SJSA1 (cell line): ENCODE data around the gene GPX5. TPM values are rescaled to one million over a fixed set of nuclear protein-coding genes. Genes with fewer than 3 reads are reported as not detected.
A peak's percentile ranks its signal among the peaks of the same experiment; 100 is the strongest.
"Not testable (repeated sequence)": the region's sequence is repeated elsewhere in the genome, so short reads cannot be mapped to it uniquely, and the experiment has no call there.

Source experiments
- DNase-seq, 2 experiments: peaks; one replicate each; pipeline ENCODE4 v3.0.0-alpha.2; 2015 to 2020; ENCODE audit warnings: low spot score in 2 of 2, low read depth in 1 of 2
- H3K27ac ChIP-seq: fragments of 250-450 bp; sonication (Bioruptor Pico); 2 replicates; pipeline ENCODE4 v1.5.1; 2020; ENCODE audit warnings: mild to moderate bottlenecking, moderate library complexity
- H3K27me3 ChIP-seq: fragments of 250-450 bp; sonication (Bioruptor Pico); replicated peaks from 2 replicates; pipeline ENCODE4 v1.5.1; 2020; ENCODE audit warnings: mild to moderate bottlenecking, moderate library complexity
- H3K36me3 ChIP-seq: fragments of 250-450 bp; sonication (Bioruptor Pico); 2 replicates; pipeline ENCODE4 v1.5.1; 2020; ENCODE audit warnings: mild to moderate bottlenecking
- H3K4me1 ChIP-seq: fragments of 250-450 bp; sonication (Bioruptor Pico); replicated peaks from 2 replicates; pipeline ENCODE4 v1.6.1; 2021; ENCODE audit warnings: mild to moderate bottlenecking
- H3K4me3 ChIP-seq: fragments of 250-450 bp; sonication (Bioruptor Pico); 2 replicates; pipeline ENCODE4 v1.5.1; 2020; ENCODE audit warnings: mild to moderate bottlenecking
- H3K9me3 ChIP-seq: fragments of 250-450 bp; sonication (Bioruptor Pico); replicated peaks from 2 replicates; pipeline ENCODE4 v1.5.1; 2020; ENCODE audit warnings: mild to moderate bottlenecking
- total RNA-seq: library from RNA; depleted of rRNA; stranded (reverse); fragments of >200 nt; shearing (Covaris generic); gene quantifications from 2 replicates; pipeline ENCODE4 v1.2.3, GENCODE V29; 2014

Gene GPX5
- total RNA-seq, 1 experiment from 2014 or later = not detected

DNA sequence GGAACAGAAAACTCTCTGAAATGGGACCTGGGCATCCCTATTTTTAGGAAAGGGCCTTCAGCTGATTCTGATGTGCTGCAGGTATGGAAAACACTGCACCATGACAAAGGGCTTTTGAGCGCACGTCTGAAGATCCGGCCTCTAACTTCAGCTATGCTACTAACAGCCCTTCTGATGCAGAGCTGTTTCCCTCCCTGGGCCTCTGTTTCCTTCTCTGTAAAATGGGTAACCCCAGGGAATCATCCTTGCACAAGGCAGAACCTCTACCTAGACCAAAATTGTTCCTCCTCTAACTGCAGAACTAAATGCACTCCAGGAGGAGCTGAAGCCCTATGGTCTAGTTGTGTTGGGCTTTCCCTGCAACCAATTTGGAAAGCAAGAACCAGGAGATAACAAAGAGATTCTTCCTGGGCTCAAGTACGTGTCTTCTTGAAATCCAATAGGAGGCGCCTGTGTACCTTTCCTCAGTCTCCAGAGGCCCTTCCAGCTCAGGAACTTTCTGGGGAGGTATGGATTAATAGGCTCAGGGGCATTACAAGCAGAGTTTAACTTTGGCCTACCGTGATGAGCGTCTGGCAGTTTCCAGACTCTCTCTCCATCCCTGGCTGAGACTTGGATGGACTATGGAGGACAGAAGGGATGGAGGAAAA is 5.9 kb downstream of the GPX5 start:
- no peak overlapping the region for H3K27ac ChIP-seq
- H3K9me3 ChIP-seq = no peaks in the 10 kb centered on the region
- peaks cover 2% of the 10 kb centered on the region; the same call in 1 of the 2 replicates for H3K27me3 ChIP-seq
- no peak for DNase-seq
- H3K4me1 ChIP-seq = no peaks in the 10 kb centered on the region
- H3K4me3 ChIP-seq = no peak overlapping the region
- H3K36me3 ChIP-seq = no peaks in the 10 kb centered on the region

DNA sequence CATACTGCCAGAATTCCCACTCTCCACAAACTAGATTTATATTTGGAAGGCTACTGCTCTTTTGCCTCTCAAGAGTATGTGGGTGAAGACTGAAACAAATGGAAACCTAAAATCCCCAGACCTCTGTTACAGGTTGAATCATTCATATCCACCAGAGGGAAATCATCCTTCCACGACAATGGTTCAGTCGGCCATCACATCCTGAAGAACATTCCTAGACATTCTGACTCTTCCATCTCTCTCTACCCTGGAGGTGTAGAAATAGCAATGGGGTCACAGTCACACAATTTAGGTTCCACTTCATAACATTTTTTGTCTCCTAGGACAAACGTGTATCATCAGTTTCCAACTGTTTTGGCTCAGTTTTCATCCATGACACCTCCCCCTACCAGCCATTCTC is 8.6 kb downstream of the GPX5 start:
- DNase-seq = no peak
- no peaks in the 10 kb centered on the region for H3K4me1 ChIP-seq
- peaks cover 7% of the 10 kb centered on the region; the same call in 1 of the 2 replicates for H3K27me3 ChIP-seq
- no peaks in the 10 kb centered on the region for H3K36me3 ChIP-seq
- no peak overlapping the region for H3K4me3 ChIP-seq
- H3K9me3 ChIP-seq = no peaks in the 10 kb centered on the region
- no peak overlapping the region for H3K27ac ChIP-seq

DNA sequence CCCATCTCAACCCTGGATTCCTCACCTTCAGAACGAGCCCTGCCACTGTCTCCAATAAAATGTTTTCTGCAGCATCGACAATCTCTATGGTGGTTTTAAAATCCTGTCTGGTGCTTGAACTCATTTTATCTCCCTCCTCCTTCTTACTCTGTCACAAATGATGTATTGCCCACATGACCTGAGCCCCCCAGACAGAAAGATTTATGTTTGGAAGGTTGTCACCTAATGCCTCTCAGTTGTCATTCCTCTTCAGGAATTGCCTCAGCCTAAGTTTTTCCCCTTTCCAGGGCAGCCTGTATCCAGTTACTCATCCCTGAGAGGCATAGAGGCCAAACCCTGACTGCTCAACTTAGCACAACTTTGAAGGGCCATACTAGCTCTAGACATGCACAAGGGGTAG is 9.2 kb downstream of the GPX5 start:
- Histone ChIP-seq H3K27me3 (peaks cover 7% of the 10 kb centered on the region; the same call in 1 of the 2 replicates), H3K4me3 (no peak overlapping the region), H3K36me3 (no peaks in the 10 kb centered on the region), H3K9me3 (no peaks in the 10 kb centered on the region), H3K4me1 (no peaks in the 10 kb centered on the region), H3K27ac (no peak overlapping the region)
- no peak for DNase-seq

DNA sequence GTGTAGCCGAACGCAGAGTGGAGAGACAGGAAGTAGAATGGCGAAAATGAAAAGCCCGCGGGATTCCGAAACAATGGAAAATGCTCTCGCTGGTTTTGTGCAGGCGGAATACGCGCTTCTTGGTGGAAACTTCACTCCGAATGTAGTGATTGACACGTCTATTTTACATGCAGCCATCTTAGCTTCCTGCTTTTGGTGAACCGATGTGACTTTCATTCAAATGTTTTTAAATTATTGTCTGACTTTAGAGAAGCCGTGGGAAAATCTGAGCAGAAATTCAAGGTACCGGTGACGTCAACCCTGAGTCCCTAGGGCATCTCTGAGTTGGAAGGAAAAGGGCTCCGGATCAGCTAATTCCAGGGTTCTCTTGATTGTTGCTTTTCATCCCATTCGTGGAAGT is 11.4 kb downstream of the GPX5 start:
- Histone ChIP-seq H3K4me3 (no peak overlapping the region), H3K27ac (no peak overlapping the region), H3K36me3 (no peaks in the 10 kb centered on the region), H3K27me3 (peaks cover 7% of the 10 kb centered on the region; the same call in 1 of the 2 replicates), H3K4me1 (no peaks in the 10 kb centered on the region), H3K9me3 (no peaks in the 10 kb centered on the region)
- DNase-seq = no peak

GRCh38 chr6:28537509-28538140 is 11.9 kb downstream of the GPX5 start:
- Histone ChIP-seq H3K27me3 (peaks cover 7% of the 10 kb centered on the region; the same call in 1 of the 2 replicates), H3K4me3 (no peak overlapping the region), H3K4me1 (no peaks in the 10 kb centered on the region), H3K36me3 (no peaks in the 10 kb centered on the region), H3K27ac (no peak overlapping the region), H3K9me3 (no peaks in the 10 kb centered on the region)
- no peak for DNase-seq

DNA sequence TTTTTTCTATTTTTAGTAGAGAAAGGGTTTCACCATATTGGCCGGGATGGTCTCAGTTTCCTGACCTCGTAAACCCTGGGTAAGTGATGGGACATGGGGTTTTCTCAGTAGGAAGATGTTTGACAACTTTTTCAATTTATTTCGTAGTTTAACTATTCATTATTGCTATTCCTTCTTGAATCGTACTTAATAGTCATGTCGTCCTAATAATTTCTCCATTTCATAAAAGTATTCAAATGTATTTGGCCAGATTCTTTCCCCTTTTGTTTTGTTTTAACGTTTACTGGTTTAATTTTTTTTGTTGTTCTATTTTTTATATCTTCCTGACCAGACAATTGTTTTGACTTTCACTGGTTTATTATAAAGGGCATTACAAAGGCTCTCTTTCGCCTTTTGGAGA is 16.3 kb downstream of the GPX5 start:
- H3K9me3 ChIP-seq = no peaks in the 10 kb centered on the region
- H3K27me3 ChIP-seq = peaks cover 8% of the 10 kb centered on the region; the same call in 1 of the 2 replicates
- H3K27ac ChIP-seq = no peak overlapping the region
- no peak overlapping the region for H3K4me3 ChIP-seq
- H3K36me3 ChIP-seq = no peaks in the 10 kb centered on the region
- DNase-seq = no peak
- H3K4me1 ChIP-seq = no peaks in the 10 kb centered on the region

DNA sequence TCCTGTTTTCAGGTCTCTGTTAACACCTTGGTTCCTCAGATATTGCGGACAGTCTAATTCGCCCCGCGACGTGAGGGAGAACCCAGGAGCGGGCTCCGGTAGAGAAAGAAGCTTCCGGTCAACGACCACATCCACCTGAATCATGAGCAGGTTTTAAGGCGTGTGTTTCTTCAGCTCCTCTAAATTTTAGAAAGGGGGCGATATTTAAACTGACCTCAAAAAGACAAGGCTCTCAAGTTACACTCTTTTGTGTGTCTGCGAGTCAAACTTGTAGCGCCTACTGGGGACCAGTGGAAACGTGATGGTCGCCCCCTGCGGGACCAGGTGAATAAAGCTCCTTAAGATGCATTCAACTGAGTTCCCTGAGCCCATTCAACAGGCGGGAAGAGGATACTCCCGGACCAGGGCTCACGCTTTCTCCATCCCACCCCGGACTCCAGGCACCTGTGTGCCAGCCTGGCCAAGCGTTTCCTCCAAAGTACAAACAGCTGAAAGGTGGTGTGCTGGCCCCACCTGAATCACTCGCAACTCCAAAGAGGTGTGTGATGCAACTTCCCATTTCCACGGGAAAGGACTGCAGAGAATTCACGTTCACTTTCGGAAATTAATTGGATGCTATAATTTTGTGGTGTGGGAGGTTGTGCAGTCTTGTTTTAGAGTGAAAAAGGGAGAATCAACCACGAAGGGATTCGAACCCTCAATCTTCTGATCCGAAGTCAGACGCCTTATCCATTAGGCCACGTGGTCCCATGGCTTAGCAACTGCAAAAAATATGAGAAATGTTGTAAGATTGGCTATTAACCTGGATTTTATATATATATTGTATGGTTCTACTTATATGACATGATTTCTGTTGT is 17.0 kb downstream of the GPX5 start:
- no peaks in the 10 kb centered on the region for H3K36me3 ChIP-seq
- H3K27ac ChIP-seq = no peak overlapping the region
- peak; percentile 67 to 74 for DNase-seq
- H3K4me1 ChIP-seq = no peaks in the 10 kb centered on the region
- peaks cover 8% of the 10 kb centered on the region; the same call in 1 of the 2 replicates for H3K27me3 ChIP-seq
- no peaks in the 10 kb centered on the region for H3K9me3 ChIP-seq
- H3K4me3 ChIP-seq = no peak overlapping the region

GRCh38 chr6:28543651-28544610 is 18.2 kb downstream of the GPX5 start:
- no peak for DNase-seq
- Histone ChIP-seq H3K27me3 (0 out of 2 replicates have a peak, but pooled peaks cover 3% of the 10 kb centered on the region), H3K4me3 (no peak overlapping the region)

DNA sequence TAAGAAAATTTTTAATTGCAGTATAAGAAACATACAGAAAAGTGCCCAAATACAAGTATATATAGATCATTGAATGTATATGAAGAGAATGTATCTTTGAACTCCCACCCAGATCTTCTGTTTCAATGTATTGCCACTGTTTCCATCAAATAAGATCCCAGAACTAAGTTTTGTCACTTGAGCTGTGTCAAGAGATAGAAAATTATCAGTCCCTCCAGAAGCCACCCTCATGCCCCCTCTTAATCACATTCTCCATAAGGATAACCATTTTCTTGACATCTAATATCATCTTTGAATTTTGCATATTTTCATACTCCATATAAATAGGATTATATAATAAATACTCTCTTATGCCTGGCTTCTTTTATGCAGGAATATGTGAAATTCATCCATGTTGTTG is 20.3 kb downstream of the GPX5 start:
- DNase-seq = no peak
- Histone ChIP-seq H3K9me3 (no peaks in the 10 kb centered on the region), H3K27me3 (0 out of 2 replicates have a peak, but pooled peaks cover 3% of the 10 kb centered on the region), H3K36me3 (no peaks in the 10 kb centered on the region), H3K4me1 (no peaks in the 10 kb centered on the region), H3K27ac (no peak overlapping the region), H3K4me3 (no peak overlapping the region)

More at GRCh38 chr6:28543651-28544610, 18.2 kb downstream of the GPX5 start:
- Histone ChIP-seq H3K9me3 (no peaks in the 10 kb centered on the region), H3K36me3 (no peaks in the 10 kb centered on the region), H3K27ac (no peak overlapping the region), H3K4me1 (no peaks in the 10 kb centered on the region)

GRCh38 chr6:28547003-28547402 is 21.3 kb downstream of the GPX5 start:
- H3K9me3 ChIP-seq, H3K4me3 ChIP-seq, DNase-seq, H3K27me3 ChIP-seq, H3K4me1 ChIP-seq, H3K27ac ChIP-seq, H3K36me3 ChIP-seq: not testable (repeated sequence)

DNA sequence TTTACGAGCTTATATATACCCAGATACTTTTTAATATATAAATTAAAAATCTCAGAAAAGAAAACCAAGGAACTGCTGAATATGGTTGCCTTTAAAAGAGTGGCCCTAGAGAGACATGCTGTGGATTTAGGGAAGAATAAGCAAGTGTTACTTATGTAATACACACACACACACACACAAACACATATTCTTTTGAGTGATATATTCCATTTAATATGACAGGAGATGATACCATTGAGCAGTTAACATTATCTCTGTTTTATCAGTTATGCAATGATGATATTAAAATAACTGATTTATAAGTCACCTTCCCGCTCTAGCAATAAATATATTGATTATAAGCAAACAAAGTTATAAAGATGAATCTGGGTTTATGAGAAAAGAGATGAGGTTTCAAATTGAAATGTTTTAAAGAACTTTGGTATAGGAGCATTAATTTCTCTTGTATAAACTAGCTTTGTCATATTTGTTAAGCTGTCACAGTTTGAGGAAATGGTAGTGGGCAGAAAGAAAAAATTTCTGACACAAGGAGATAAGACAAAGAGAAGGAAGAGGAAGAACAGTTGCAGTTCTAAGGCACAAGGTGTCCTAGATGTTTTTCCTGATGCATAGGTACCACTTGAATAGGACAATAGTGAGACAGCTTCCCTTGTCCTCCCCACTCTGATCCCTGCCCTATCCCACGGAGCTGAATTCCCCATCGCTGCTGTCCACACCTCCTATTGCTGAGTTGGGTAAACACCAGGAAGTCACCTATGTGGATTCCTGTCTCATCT is 26.4 kb downstream of the GPX5 start:
- Histone ChIP-seq H3K4me3 (no peak overlapping the region), H3K9me3 (no peaks in the 10 kb centered on the region), H3K4me1 (no peaks in the 10 kb centered on the region), H3K36me3 (no peaks in the 10 kb centered on the region), H3K27me3 (no peaks in the 10 kb centered on the region), H3K27ac (no peak overlapping the region)
- no peak for DNase-seq

GRCh38 chr6:28553384-28553985 is 27.8 kb downstream of the GPX5 start:
- H3K27me3 ChIP-seq = no peaks in the 10 kb centered on the region
- no peak for DNase-seq
- H3K4me1 ChIP-seq = no peaks in the 10 kb centered on the region
- no peak overlapping the region for H3K4me3 ChIP-seq
- no peak overlapping the region for H3K27ac ChIP-seq
- no peaks in the 10 kb centered on the region for H3K9me3 ChIP-seq
- no peaks in the 10 kb centered on the region for H3K36me3 ChIP-seq
